GM21717 (cell line): ENCODE data around the gene IFNA6.
A peak's percentile ranks its signal among the peaks of the same experiment; 100 is the strongest.
"Not testable (repeated sequence)": the region's sequence is repeated elsewhere in the genome, so short reads cannot be mapped to it uniquely, and the experiment has no call there.

Experiments
- ATAC-seq: cut with Tn5 transposase; IDR thresholded peaks from one replicate; pipeline ENCODE4 v1.9.1; 2021; ENCODE audit warnings: mild to moderate bottlenecking, moderate library complexity; ENCODE audit not compliant: unreplicated experiment

IFNA6 gene

DNA sequence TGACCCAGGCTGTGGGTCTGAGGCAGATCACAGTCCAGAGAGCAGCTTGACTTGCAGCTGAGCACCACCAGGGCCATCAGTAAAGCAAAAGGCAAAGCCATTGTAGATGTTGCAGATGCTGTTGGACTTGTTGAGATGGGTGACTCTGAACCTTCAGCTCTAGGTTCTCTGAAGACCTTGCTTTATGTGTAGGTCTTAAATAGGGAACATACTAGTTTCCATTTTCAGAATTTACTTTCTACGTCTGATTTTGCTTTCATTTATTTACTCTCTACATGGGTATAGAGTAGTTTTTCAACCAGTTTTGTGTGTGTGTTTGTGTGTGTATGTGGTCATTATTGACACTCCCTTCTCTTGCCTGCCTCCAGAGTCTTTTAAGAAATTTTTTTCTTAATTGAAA is at the start of gene IFNA6:
IFNA6 (minus strand) TSS at position 101 of the 400 bp plus-strand sequence; CDS start at position 101, 0 bp downstream.
- ATAC-seq: no peak

DNA sequence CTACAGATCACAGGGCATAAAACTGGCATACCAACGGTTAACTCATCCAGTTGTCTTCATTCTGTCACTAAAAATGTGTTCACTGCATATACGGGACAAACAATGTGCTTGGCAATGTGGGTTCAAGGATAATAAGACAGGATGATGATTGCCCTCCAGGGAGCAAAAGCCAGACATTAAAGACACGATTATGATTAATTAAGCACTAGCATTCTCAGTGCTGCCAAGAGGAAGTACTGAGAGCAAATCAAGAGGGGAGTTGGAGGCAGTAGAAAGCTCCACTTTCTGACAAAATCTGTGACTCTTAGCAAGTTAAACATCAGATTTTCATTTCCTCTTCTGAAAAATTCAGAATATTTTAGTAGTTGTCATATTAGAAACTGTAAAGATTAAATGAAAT is 49.3 kb upstream of the IFNA6 start:
- no peak for ATAC-seq

- no peak for ATAC-seq
Observed at GRCh38 chr9:21398955-21399489, 48.3 kb upstream of the IFNA6 start.

DNA sequence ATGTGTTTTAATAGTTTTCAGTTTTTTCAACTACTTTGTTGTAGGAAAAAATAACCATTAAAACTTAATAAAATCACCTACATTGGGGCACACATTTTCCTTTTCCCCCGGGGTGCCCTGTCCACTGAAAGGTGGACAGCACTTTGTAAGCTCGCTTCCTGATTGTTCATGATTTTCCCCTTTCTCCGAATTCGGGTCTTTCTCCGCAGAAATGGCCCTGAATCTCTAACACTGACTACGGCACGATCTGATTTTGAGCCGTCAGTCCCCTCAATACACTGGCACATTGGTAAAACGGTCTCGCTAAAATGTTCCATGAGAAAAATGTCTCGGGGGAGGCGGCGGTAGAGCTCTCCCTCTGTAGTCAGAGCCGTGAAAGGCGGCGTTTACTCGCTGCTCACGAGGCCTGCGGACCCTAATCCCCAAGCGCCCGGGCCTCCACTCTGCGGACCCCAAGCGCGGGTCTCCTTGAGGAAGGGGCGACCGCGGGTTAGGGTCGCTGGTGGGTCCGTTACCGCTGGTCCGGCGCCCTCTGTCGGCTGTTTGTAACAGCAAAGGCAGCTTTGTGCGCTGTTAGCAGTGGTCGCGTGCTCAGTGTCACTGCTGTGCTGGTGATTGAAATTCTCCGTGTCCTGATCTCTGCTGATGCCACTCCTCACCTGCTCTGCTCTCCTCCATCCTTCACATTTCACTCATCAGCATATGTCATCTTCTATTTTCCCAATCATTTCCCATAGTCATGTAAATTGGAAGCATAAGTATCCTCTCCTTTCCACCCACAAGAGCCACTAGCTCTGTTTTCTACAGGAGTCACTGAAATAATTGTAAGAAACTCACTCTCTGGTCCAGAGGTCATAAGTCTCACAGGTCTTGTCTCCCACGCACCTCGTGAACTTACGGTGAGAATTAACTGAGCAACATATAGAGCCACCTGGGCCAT is 45.4 kb upstream of the IFNA6 start:
- ATAC-seq: peak; percentile 68

DNA sequence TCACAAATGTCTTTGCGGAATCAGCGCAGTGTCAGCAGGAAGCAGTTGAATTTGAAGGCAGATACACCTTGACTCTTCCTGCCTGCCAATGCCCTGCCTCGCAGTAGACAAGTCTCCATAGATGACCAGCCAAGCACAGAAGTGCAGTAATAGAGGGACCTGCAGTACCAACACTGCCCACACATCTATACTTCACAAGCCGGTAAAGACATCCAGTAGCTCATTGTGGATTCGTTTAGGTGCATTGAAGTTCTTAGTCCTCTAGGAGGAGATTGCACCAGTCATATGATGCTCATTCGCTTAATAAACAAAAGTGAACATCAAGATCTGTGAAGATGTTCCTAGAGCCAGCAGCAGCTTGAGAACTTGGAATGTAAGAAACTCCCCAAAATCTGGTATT is 41.6 kb upstream of the IFNA6 start:
- no peak for ATAC-seq

- peak; percentile 33 for ATAC-seq
Observed at GRCh38 chr9:21385131-21385670, 34.5 kb upstream of the IFNA6 start, which contains the start of gene IFNA2. IFNA2 (minus strand) TSS chr9:21385398; CDS start chr9:21385329, 69 bp downstream.

GRCh38 chr9:21383627-21384026 is 32.9 kb upstream of the IFNA6 start:
- ATAC-seq: no peak

- peak; percentile 97 for ATAC-seq
Observed at GRCh38 chr9:21381448-21382339, 31.0 kb upstream of the IFNA6 start.

GRCh38 chr9:21371467-21371866 is 20.8 kb upstream of the IFNA6 start:
- not testable (repeated sequence) for ATAC-seq

DNA sequence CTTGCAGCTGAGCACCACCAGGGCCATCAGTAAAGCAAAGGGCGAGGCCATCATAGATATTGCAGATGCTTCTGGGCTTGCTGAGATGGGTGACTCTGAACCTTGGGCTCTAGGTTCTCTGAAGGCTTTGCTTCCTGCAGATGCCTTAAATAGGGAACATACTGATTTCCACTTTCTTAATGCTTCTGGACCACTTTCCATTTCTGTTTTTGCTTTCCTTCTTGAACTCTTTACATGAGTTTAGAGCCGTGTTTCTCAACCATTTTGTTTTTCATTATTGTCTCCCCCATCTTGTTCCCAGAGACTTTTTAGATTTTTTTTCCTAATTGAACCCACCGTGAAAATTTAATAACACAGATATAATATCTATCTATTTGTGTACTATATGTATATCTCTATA is 17.3 kb upstream of the IFNA6 start, which contains the start of gene IFNA13:
IFNA13 (minus strand) TSS at position 101 of the 400 bp plus-strand sequence; CDS start at position 54, 47 bp downstream.
- no peak for ATAC-seq

- peak; percentile 81 for ATAC-seq
Observed at GRCh38 chr9:21367169-21367568, 16.5 kb upstream of the IFNA6 start.

- no peak for ATAC-seq
Observed at GRCh38 chr9:21362287-21362686, 11.6 kb upstream of the IFNA6 start.

GRCh38 chr9:21357479-21358460 is 7.1 kb upstream of the IFNA6 start:
- ATAC-seq: peak; percentile 87

- no peak for ATAC-seq
Observed at GRCh38 chr9:21348430-21348970, 2.2 kb downstream of the IFNA6 start.

GRCh38 chr9:21340735-21341134 is 10.0 kb downstream of the IFNA6 start:
- no peak for ATAC-seq

- no peak for ATAC-seq
Observed at GRCh38 chr9:21336457-21336856, 14.2 kb downstream of the IFNA6 start.

DNA sequence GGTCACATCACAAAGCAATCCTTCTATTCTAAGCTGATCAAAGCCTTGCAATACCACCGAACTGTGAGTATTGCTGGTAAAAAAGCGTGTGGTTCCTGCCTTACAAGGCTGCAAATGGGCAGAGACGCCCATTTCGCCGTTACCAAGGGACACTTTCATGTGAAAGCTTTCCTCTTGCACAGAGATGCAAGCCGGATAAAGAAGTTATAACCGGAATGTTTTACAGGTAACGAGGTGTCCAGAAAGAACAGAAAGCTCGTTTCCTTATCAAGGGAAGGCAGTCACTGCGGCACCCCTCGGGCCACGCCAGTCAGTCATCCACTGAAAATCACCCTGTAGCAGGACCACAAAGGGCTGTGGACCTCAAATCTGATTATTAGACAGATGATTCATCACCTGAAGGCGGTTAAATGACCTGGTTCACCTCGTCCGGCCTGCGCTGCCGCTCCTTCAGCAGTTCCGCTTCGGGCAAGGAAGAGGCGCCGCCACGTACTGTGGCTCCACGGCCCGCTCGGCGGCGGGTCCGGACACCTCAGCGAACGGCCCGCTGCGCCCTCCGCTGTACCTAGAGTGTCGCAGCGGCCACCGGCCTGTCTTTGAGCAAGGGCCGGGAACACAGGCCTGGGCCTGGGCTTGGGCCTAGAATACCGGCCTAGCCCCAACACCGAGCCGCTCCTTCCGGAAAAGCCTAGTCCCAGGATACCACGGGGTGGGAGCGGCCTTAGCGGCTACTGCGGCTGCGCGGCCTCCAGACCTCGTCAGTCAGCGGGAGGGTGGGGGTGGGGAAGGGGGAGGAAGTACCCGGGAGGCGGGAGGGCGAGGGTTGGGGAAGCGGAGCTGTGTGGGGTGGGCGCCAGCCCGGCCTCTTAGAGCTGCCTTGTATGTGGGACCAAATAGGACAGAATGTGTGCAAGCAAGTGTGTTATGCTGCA is 15.7 kb downstream of the IFNA6 start, which contains the start of gene KLHL9:
KLHL9 (minus strand) TSS at position 704 of the 932 bp plus-strand sequence; CDS start at position 159, 545 bp downstream.
- peak; percentile 93 for ATAC-seq

DNA sequence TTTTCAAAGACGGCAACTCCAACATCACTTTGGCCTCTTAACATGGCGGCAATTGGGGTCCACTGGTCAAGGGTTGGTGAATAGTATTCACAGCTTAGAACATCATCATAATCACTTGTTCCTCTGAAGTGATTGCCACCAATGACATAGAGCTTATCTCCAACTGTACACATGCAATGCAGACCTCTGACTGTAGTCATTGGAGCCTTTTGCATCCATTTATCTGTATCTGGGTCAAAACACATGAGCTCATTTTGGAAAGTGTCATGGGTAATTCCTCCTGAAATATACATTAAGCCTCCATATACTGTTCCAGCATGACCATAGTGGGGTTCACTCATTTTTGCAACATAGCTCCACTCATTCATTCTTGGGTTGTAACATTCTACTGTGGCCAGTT is 17.5 kb downstream of the IFNA6 start:
- ATAC-seq: no peak
